C1 segment of cervical spinal cord (tissue), 14 donors: Measurements from ENCODE around the gene TMEM63C.
A peak's percentile ranks its signal among the peaks of the same experiment; 100 is the strongest.
"Not testable (repeated sequence)": the region's sequence is repeated elsewhere in the genome, so short reads cannot be mapped to it uniquely, and the experiment has no call there.

Experiments used
- DNase-seq, 14 donors: peaks; one replicate each; lab custom pipeline; 2025; lab: John Stamatoyannopoulos, UW

TMEM63C gene

GRCh38 chr14:77275601-77276017, 94.0 kb downstream of the TMEM63C start:
- DNase-seq: peak in 4 of 14 donors; percentile 26 to 88 (median 66)

- DNase-seq: no peak
Observed at GRCh38 chr14:77276295-77276935, 94.8 kb downstream of the TMEM63C start.

GRCh38 chr14:77276959-77277358, 95.4 kb downstream of the TMEM63C start:
- no peak for DNase-seq

- DNase-seq: no peak
Observed at GRCh38 chr14:77278461-77279230, 97.0 kb downstream of the TMEM63C start.

GRCh38 chr14:77279719-77280118, 98.1 kb downstream of the TMEM63C start:
- no peak for DNase-seq

- not testable (repeated sequence) for DNase-seq
Observed at GRCh38 chr14:77280921-77281320, 99.3 kb downstream of the TMEM63C start.

- no peak for DNase-seq
Observed at GRCh38 chr14:77281852-77282410, 100.3 kb downstream of the TMEM63C start.

GRCh38 chr14:77284066-77284465, 102.5 kb downstream of the TMEM63C start:
- DNase-seq: no peak

GRCh38 chr14:77284466-77284865, 102.9 kb downstream of the TMEM63C start:
- peak in 2 of 14 donors; percentile 29 to 97 for DNase-seq

- no peak for DNase-seq
Observed at GRCh38 chr14:77286576-77286975, 105.0 kb downstream of the TMEM63C start.

GRCh38 chr14:77290705-77291104, 109.1 kb downstream of the TMEM63C start:
- no peak for DNase-seq

- no peak for DNase-seq
Observed at GRCh38 chr14:77296155-77296554, 114.6 kb downstream of the TMEM63C start.

- DNase-seq: no peak
Observed at GRCh38 chr14:77296906-77297305, 115.3 kb downstream of the TMEM63C start.

GRCh38 chr14:77299771-77300170, 118.2 kb downstream of the TMEM63C start:
- no peak for DNase-seq

GRCh38 chr14:77301103-77301502, 119.5 kb downstream of the TMEM63C start:
- DNase-seq: peak in 13 of 14 donors; percentile 26 to 94 (median 79)

- DNase-seq: no peak
Observed at GRCh38 chr14:77302926-77303325, 121.3 kb downstream of the TMEM63C start.

- DNase-seq: peak in 2 of 14 donors; percentile 31 to 36
Observed at GRCh38 chr14:77303417-77304156, 122.0 kb downstream of the TMEM63C start.

- peak in 8 of 14 donors; percentile 24 to 71 (median 54) for DNase-seq
Observed at GRCh38 chr14:77305696-77306095, 124.1 kb downstream of the TMEM63C start.

- peak in 11 of 14 donors; percentile 31 to 86 (median 68) for DNase-seq
Observed at GRCh38 chr14:77306416-77306815, 124.8 kb downstream of the TMEM63C start.

GRCh38 chr14:77306851-77307496, 125.4 kb downstream of the TMEM63C start:
- DNase-seq: peak in 11 of 14 donors; percentile 25 to 79 (median 57)
